ENCODE data around the gene IWS1.

DNA sequence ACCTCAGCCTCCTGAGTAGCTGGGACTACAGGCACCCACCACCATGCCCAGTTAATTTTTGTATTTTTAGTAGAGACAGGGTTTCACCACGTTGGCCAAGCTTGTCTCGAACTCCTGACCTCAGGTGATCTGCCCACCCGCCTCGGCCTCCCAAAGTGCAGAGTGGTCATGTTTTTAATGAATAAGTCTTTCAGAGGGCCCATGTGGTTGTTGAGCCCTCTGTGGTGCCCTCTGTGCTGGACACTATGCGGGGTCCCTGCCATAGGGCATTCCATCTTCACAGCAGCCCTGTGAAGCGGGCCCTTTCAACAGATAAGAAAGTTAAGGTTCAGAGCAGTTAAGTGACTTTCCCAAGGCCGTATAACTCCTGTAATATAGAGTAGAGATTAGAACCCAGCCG, 35.1 kb upstream of the IWS1 start:
- TF ChIP-seq CTCF (IDR thresholded peaks at IDR 0.05) (no peak), POLR2A (IDR thresholded peaks at IDR 0.05) (no peak)
